ENCODE results near the gene SHB. TPM values are rescaled to one million over a fixed set of nuclear protein-coding genes. Genes with fewer than 3 reads are reported as not detected.

Gene SHB
- total and polyA plus RNA-seq, 2 of the 13 experiments (the other 11 are each of a cell fraction or from before 2014, with no cell fraction given), result 19.4 to 20.7 TPM

GRCh38 chr9:37971108-37971459 lies 97.9 kb downstream of the SHB start:
- no peak overlapping the region for H3K4me2 ChIP-seq (ENCODE audit: low read depth, low read length)
- in situ Hi-C loops (cut with HindIII; ENCODE audit: extremely low pct_ligation_motif_present, low pct_unique_long_range_greater_than_20kb), result no loop called here
- H3K9ac ChIP-seq (ENCODE audit: insufficient read depth, low read depth, low read length), result no peak overlapping the region
- H3K4me3 ChIP-seq (replicated peaks in 1 of 3; ENCODE audit: insufficient read depth in 1 of 3, low read depth in 2 of 3, low read length in 3 of 3), result no peak overlapping the region
- FAIRE-seq, result no peak
- H3K27ac ChIP-seq (ENCODE audit: extremely low read length, insufficient read depth, low read length), result no peak overlapping the region
- H2AFZ ChIP-seq (ENCODE audit: low read length), result no peak overlapping the region
- no peak for ATAC-seq
- whole genome bisulfite sequencing (ENCODE audit: low lambda C conversion rate), result 95% methylated on average over 7 of the region's 7 CpGs
- ChIA-PET POLR2A (interaction anchor here (1.1 kb wide), 1 partner anchor 53 kb away, joined by 5 read pairs; no protein-coding TSS in a partner anchor), CTCF (ENCODE audit: low intra/inter-chr PET ratio, low total read pairs) (no interaction called here)
- peaks cover 15% of the 10 kb centered on the region for H3K79me2 ChIP-seq (ENCODE audit: insufficient read depth, low read length)
- intact Hi-C loops (cut with micrococcal nuclease; ENCODE audit: unreplicated experiment), result no loop called here
- H3K9me3 ChIP-seq (ENCODE audit: low read length), result no peaks in the 10 kb centered on the region
- no TSS peak for BruUV-seq (replicated peaks)
- H3K36me3 ChIP-seq (replicated peaks in 1 of 2; ENCODE audit: control insufficient read depth in 1 of 2, insufficient read depth in 2 of 2, low read length in 2 of 2), result peaks cover 28 to 82% of the 10 kb centered on the region in 2 experiments
- peaks cover 70% of the 10 kb centered on the region for H4K20me1 ChIP-seq (ENCODE audit: insufficient read depth, low read length)
- peaks cover 65% of the 10 kb centered on the region for H3K4me1 ChIP-seq (ENCODE audit: insufficient read depth, low read length)
- TF ChIP-seq ATF1 (CRISPR knock-in tag; IDR thresholded peaks at IDR 0.05), result no peak
- TF ChIP-seq RBM22 (optimal IDR thresholded peaks at IDR 0.05; ENCODE audit: low read length), result peak; percentile 54
- no peak for DNase-seq (ENCODE audit: low spot score)
- H3K27me3 ChIP-seq (ENCODE audit: control insufficient read depth in 1 of 2, insufficient read depth in 2 of 2, low read length in 2 of 2), result no peaks in the 10 kb centered on the region

- CTCF ChIA-PET (ENCODE audit: low intra/inter-chr PET ratio, low total read pairs), result no interaction called here
- in situ Hi-C loops (cut with HindIII; ENCODE audit: extremely low pct_ligation_motif_present, low pct_unique_long_range_greater_than_20kb) (no loop called here), intact Hi-C loops (cut with micrococcal nuclease; ENCODE audit: unreplicated experiment) (no loop called here)
- no TSS peak for BruUV-seq (replicated peaks)
- no peak for ATAC-seq
- Histone ChIP-seq H3K4me3 (replicated peaks in 1 of 3; ENCODE audit: insufficient read depth in 1 of 3, low read depth in 2 of 3, low read length in 3 of 3) (no peak overlapping the region), H3K79me2 (ENCODE audit: insufficient read depth, low read length) (peaks cover 15% of the 10 kb centered on the region), H4K20me1 (ENCODE audit: insufficient read depth, low read length) (peaks cover 68% of the 10 kb centered on the region), H2AFZ (ENCODE audit: low read length) (no peak overlapping the region), H3K4me1 (ENCODE audit: insufficient read depth, low read length) (peaks cover 71% of the 10 kb centered on the region), H3K36me3 (replicated peaks in 1 of 2; ENCODE audit: control insufficient read depth in 1 of 2, insufficient read depth in 2 of 2, low read length in 2 of 2) (peaks cover 26 to 77% of the 10 kb centered on the region in 2 experiments), H3K9me3 (ENCODE audit: low read length) (no peaks in the 10 kb centered on the region), H3K9ac (ENCODE audit: insufficient read depth, low read depth, low read length) (no peak overlapping the region), H3K27ac (ENCODE audit: extremely low read length, insufficient read depth, low read length) (no peak overlapping the region), H3K27me3 (ENCODE audit: control insufficient read depth in 1 of 2, insufficient read depth in 2 of 2, low read length in 2 of 2) (no peaks in the 10 kb centered on the region), H3K4me2 (ENCODE audit: low read depth, low read length) (no peak overlapping the region)
- TF ChIP-seq ZNF879 (CRISPR knock-in tag; IDR thresholded peaks at IDR 0.05) (no peak), TGIF2 (CRISPR knock-in tag; IDR thresholded peaks at IDR 0.05) (no peak), HMGXB3 (CRISPR knock-in tag; IDR thresholded peaks at IDR 0.05; ENCODE audit: borderline replicate concordance) (no peak), TBX2 (CRISPR knock-in tag; IDR thresholded peaks at IDR 0.05; ENCODE audit: borderline replicate concordance) (no peak), MAFK (conservative IDR thresholded peaks at IDR 0.05 in 1 of 2, IDR thresholded peaks at IDR 0.05 in 1 of 2; ENCODE audit: low read length in 2 of 2) (peak; percentile 97), PLRG1 (conservative IDR thresholded peaks at IDR 0.05) (no peak), NFE2 (CRISPR knock-in tag; IDR thresholded peaks at IDR 0.05) (no peak), MAFF (IDR thresholded peaks at IDR 0.05; ENCODE audit: low read depth, low read length) (peak; percentile 97), SMAD1 (CRISPR knock-in tag; IDR thresholded peaks at IDR 0.05; ENCODE audit: borderline replicate concordance, low read depth) (no peak)
- no peak for FAIRE-seq
- POLR2A ChIA-PET, result interaction anchor here (0.5 to 1.1 kb wide), 2 partner anchors 54 to 81 kb away, joined by 3 to 5 read pairs; no protein-coding TSS in a partner anchor
- DNase-seq (ENCODE audit: low spot score), result no peak
- WGBS (ENCODE audit: low lambda C conversion rate), result 94% methylated on average over 11 of the region's 11 CpGs
Observed at GRCh38 chr9:37970301-37971107, 98.5 kb downstream of the SHB start.

All from HepG2 (cell line).